ENCODE measurements around the gene AMZ1. TPM values are rescaled to one million over a fixed set of nuclear protein-coding genes. Genes with fewer than 3 reads are reported as not detected.
A peak's percentile ranks its signal among the peaks of the same experiment; 100 is the strongest.
"Not testable (repeated sequence)": the region's sequence is repeated elsewhere in the genome, so short reads cannot be mapped to it uniquely, and the experiment has no call there.

AMZ1 gene
- total RNA-seq, 4 donors from 2014 or later: 0.17 TPM; not detected in 3

DNA sequence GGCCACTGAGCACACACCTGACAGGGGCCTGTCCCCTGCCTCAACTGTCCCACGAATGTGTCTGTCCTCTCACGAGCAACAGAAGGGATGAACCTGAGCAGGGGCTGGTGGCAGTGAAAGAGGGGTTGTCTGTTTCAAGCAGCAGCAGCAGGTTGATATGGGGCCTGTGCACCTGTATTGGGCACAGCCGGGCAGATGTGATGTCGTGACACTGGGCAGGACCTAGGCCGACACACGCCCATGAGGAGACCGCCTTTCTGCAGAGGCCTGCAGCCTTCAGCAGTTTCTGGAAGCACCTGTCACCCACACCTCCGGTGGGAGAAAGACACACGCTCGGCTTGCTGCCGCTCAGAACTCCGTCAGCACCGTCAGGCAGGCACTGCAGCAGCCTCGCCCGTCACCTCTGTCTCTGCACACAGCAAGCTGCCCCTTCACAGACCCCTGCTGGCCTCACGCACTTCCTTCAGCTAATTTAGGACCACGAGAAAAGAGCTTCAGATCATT, 48.5 kb downstream of the AMZ1 start:
- DNase-seq (ENCODE audit: low spot score in 2 of 2): peak in 1 of 2 donors; percentile 51
- H3K4me3 ChIP-seq: no peak overlapping the region
- 97% methylated on average over 17 of the region's 17 CpGs for WGBS
- no peak overlapping the region for H3K27ac ChIP-seq
- H3K9me3 ChIP-seq: no peaks in the 10 kb centered on the region
- TF ChIP-seq POLR2AphosphoS5 (IDR thresholded peaks at IDR 0.05) (no peak), POLR2A (IDR thresholded peaks at IDR 0.05) (no peak), EP300 (IDR thresholded peaks at IDR 0.05) (no peak)
- TF ChIP-seq, protein P1, sequence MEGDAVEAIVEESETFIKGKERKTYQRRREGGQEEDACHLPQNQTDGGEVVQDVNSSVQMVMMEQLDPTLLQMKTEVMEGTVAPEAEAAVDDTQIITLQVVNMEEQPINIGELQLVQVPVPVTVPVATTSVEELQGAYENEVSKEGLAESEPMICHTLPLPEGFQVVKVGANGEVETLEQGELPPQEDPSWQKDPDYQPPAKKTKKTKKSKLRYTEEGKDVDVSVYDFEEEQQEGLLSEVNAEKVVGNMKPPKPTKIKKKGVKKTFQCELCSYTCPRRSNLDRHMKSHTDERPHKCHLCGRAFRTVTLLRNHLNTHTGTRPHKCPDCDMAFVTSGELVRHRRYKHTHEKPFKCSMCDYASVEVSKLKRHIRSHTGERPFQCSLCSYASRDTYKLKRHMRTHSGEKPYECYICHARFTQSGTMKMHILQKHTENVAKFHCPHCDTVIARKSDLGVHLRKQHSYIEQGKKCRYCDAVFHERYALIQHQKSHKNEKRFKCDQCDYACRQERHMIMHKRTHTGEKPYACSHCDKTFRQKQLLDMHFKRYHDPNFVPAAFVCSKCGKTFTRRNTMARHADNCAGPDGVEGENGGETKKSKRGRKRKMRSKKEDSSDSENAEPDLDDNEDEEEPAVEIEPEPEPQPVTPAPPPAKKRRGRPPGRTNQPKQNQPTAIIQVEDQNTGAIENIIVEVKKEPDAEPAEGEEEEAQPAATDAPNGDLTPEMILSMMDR (IDR thresholded peaks at IDR 0.05): no peak
- no peaks in the 10 kb centered on the region for H3K27me3 ChIP-seq
- H3K36me3 ChIP-seq: peaks cover under 1% of the 10 kb centered on the region
- H3K4me1 ChIP-seq: peaks cover 25% of the 10 kb centered on the region

DNA sequence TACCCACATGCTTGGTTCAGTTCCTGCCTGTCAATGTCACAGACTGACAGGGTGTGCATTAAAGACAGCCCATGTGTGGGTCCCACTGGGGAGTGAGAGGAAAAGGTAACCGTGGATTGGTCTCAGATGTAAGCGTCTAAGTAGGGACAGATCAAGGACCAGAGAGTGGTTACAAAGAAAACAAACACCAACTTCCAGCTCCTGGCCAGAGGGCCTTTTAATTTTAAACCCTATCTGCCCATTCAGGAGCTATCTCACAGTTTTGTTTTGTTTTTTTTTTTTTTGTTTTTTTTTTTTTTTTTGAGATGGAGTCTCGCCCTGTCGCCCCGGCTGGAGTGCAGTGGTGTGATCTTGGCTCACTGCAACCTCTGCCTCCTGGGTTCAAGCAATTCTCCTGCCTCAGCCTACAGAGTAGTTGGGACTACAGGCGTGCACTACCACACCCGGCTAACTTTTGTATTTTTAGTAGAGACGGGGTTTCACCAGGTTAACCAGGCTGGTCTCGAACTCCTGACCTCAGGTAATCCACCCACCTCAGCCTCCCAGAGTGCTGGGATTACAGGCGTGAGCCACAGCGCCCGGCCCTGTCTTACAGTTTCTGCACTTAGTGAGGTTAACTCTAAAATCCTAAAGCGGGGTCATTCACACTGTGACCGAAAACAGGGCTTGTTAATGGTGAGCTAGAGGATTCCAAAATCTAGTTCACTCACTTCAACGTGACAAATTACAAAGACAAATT, 49.2 kb downstream of the AMZ1 start:
- H3K4me1 ChIP-seq: peaks cover 25% of the 10 kb centered on the region
- 98% methylated on average over 15 of the region's 15 CpGs for WGBS
- not testable (repeated sequence) for H3K27me3 ChIP-seq, H3K4me3 ChIP-seq, H3K9me3 ChIP-seq, H3K36me3 ChIP-seq, H3K27ac ChIP-seq
- DNase-seq (ENCODE audit: low spot score in 2 of 2): peak in 1 of 2 donors; percentile 36

DNA sequence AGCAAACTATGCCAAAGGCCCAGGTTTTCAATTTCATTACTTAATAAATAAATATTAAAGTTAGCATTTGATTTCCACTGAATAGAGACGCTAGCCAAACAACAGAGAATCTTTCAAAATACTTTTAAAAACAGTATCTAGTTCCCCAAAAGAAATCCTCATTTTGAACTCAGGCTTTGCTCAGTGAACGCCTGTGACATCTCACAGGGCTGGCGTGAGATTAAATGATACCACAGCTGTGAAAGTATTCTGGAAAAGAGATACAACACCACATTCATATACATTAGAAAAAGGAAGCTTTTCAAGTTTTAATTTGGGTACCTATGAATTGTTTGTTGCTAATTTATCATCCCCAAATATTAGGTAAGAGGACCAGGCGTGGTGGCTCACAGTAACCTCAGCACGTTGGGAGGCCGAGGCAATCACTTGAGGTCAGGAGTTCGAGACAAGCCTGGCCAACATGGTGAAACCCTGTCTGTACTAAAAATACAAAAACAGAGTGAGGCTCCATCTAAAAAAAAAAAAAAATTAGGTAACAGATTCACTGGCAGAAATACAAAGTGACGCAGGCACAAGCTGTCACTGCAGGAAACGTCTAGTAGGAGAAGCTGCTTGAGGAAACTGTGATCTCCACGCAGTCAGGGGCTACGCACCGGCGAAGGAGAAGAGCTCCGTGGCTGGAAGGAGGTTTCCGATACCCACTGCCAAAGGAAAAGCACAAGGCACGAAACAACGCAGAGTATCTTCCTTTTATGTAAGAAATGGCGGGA, 50.0 kb downstream of the AMZ1 start:
- no peak overlapping the region for H3K27ac ChIP-seq
- no peak for DNase-seq (ENCODE audit: low spot score in 2 of 2)
- H3K4me3 ChIP-seq: no peak overlapping the region
- no peak for TF ChIP-seq POLR2A (IDR thresholded peaks at IDR 0.05)
- no peak for TF ChIP-seq EP300 (IDR thresholded peaks at IDR 0.05)
- no peak for TF ChIP-seq POLR2AphosphoS5 (IDR thresholded peaks at IDR 0.05)
- TF ChIP-seq, protein P1 (IDR thresholded peaks at IDR 0.05): no peak
- peaks cover 24% of the 10 kb centered on the region for H3K4me1 ChIP-seq
- WGBS: 80% methylated on average over 18 of the region's 18 CpGs
- H3K36me3 ChIP-seq: no peaks in the 10 kb centered on the region
- no peaks in the 10 kb centered on the region for H3K9me3 ChIP-seq
- H3K27me3 ChIP-seq: no peaks in the 10 kb centered on the region

DNA sequence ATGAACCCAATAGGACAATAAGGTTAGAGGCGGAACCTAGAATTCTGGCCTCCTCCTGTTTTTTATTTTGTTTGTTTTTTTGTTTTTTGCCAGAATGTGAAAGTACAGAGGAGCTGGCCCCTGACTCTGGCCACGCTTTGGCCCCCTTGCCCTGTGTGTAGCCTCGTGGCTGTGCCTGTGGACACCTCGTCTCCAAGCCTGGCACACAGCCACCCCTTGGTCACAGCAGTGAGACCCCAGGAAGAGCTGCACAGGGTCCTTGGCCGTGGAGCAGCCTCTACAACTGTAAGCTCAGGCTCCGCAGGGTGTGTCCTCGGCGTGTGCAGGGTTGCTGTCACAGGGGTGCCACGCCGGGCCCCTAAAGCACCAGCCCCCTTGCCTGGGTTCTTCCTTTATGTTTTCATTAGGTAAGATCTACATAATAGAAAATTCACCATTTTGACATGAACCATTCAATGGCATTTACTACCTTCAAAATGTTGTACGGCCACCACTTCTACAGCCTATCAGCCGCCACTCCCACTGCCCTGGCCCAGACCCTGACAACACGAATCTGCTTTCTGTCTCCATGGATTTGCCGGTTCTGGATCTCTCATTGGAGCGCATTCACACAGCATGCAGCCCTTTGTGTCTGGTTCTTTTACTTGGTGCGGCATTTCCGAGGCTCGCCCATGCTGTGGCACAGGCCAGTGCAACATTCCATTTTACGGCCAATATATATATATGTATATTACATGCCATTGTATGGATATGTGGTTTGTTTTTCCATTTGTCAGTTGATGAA, 51.0 kb downstream of the AMZ1 start:
- DNase-seq (ENCODE audit: low spot score in 2 of 2): peak in 1 of 2 donors; percentile 49
- no peak overlapping the region for H3K4me3 ChIP-seq
- H3K9me3 ChIP-seq: no peaks in the 10 kb centered on the region
- 94% methylated on average over 19 of the region's 19 CpGs for WGBS
- TF ChIP-seq EP300 (IDR thresholded peaks at IDR 0.05) (no peak), POLR2AphosphoS5 (IDR thresholded peaks at IDR 0.05) (no peak), POLR2A (IDR thresholded peaks at IDR 0.05) (no peak)
- TF ChIP-seq, protein P1 (IDR thresholded peaks at IDR 0.05): no peak
- no peaks in the 10 kb centered on the region for H3K27me3 ChIP-seq
- peaks cover 17% of the 10 kb centered on the region for H3K4me1 ChIP-seq
- no peaks in the 10 kb centered on the region for H3K36me3 ChIP-seq
- no peak overlapping the region for H3K27ac ChIP-seq

DNA sequence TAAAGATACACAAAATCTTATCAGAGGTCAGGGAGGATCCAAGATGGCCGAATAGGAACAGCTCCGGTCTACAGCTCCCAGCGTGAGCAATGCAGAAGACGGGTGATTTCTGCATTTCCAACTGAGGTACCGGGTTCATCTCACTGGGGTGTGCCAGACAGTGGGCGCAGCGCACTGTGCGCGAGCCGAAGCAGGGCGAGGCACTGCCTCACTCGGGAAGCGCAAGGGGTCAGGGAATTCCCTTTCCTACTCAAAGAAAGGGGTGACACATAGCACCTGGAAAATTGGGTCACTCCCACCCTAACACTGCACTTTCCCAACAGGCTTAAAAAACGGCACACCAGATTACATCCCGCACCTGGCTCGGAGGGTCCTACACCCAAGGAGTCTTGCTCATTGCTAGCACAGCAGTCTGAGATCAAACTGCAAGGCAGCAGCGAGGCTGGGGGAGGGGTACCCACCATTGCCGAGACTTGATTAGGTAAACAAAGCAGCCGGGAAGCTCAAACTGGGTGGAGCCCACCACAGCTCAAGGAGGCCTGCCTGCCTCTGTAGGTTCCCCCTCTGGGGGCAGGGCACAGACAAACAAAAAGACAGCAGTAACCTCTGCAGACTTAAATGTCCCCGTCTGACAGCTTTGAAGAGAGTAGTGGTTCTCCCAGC, 55.7 kb downstream of the AMZ1 start:
- H3K36me3 ChIP-seq; DNase-seq (ENCODE audit: low spot score in 2 of 2); H3K9me3 ChIP-seq; H3K4me1 ChIP-seq; H3K27ac ChIP-seq; H3K4me3 ChIP-seq; H3K27me3 ChIP-seq: not testable (repeated sequence)
- WGBS: 90% methylated on average over 19 of the region's 20 CpGs

DNA sequence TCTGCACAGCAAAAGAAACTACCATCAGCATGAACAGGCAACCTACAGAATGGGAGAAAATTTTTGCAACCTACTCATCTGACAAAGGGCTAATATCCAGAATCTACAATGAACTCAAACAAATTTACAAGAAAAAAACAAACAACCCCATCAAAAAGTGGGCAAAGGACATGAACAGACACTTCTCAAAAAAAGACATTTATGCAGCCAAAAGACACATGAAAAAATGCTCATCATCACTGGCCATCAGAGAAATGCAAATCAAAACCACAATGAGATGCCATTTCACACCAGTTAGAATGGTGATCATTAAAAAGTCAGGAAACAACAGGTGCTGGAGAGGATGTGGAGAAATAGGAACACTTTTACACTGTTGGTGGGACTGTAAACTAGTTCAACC, 60.7 kb downstream of the AMZ1 start:
- not testable (repeated sequence) for H3K4me3 ChIP-seq, H3K9me3 ChIP-seq, H3K27ac ChIP-seq

More for the DNA sequence above, 60.7 kb downstream of the AMZ1 start:
- not testable (repeated sequence) for H3K27me3 ChIP-seq; H3K4me1 ChIP-seq; DNase-seq (ENCODE audit: low spot score in 2 of 2); H3K36me3 ChIP-seq
